GM18951 (cell line): ENCODE measurements around the gene MEIS3.

Experiments used
- POLR2A ChIP-seq: IDR thresholded peaks from 4 replicates; pipeline ENCODE4 v1.6.1; 2011; ENCODE audit warnings: mild to moderate bottlenecking; ENCODE audit not compliant: insufficient read length, insufficient read depth; ENCODE audit errors: extremely low read depth
- in situ Hi-C: fragments of 300-500 bp; cut with MboI; formaldehyde crosslinking; loops from one replicate; pipeline ENCODE4 v1.12.0; 2022; ENCODE audit warnings: low sequenced_read_pairs, mixed read lengths, inconsistent platforms; ENCODE audit not compliant: unreplicated experiment

Gene MEIS3

DNA sequence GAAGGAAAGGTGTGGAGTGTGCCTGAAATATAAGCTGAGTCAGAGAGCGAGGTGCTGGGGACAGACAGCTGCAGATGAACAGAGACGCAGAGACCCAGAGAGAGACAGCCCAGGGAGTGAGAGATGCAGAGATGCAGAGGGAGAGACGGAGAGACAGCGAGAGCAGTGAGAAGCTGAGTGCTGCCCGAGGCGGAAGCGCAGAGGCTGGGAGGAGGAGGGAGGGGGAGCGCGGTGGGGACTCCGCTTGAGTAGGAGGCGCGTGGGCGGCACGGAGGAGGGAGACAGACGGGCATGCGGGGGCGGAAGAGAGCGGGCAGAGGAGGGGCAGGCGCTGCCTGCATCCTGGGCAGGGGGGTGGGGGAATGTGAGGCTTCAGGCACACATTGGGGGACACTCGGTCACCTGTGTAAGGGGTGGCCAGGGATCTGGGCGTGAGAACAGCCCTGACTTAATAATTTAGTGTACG, 26.6 kb upstream of the MEIS3 start:
- in situ Hi-C loops: no loop called here
- TF ChIP-seq POLR2A: no peak

DNA sequence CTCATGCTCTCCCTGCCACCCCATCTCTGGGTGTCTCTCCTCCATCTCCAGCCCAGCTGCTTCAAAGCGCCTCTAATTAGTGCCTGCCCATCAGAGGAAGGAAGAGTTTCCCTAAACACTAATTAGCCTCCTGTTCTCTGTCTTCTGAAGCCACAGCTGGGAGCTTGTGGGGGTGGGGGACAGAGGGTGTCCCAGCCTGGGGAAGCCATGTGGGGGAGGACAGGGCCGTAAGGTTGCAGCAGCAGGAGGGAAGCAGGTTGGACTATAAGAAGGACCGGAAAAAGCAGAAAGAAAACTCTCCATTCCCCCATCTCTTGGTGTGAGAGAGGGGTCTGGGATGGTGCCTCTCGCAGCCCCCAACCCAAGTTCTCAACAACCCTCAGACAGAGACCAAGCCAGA, 26.2 kb upstream of the MEIS3 start:
- in situ Hi-C loops: no loop called here
- TF ChIP-seq POLR2A: no peak

DNA sequence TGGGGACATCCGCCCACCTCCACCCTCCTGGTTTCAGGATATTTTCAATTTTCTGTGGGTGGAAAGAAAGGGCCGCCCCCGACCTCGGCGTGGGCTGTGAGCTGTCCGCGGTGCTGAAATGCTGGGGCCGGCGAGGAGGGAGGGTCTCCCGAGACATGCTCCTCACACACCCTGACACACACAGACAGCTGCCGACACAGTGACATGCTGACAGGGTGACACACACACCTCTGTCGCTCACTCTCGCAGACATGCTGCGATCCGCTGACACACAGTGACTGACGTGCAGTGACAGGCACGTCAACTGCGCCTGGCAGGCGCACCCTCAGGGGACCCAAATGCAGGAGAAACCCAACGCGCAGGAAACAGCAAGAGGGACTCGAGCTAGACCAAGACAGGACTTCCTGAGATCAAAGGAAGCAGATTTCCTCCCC, 25.1 kb upstream of the MEIS3 start:
- in situ Hi-C loops: no loop called here

DNA sequence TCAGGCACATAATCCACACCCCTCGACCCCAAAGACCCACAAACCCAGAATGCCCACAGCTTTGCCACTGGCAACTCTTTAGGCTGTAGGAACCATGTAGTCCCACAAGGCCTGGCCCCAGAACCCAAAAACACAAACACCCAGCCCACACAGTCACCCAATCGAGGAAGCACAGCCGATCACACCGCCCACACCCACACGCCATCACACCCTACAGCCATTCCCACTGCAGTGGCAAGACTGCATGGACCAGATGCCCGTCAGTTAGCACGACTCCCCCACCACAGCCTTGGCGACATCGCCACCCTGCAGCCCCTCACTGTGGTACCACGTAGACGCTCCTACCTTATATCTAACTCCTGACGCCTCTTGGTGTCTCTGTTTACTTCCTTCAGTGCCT, 24.0 kb upstream of the MEIS3 start:
- TF ChIP-seq POLR2A: no peak
- in situ Hi-C loops: no loop called here

More for the DNA sequence above, 25.1 kb upstream of the MEIS3 start:
- TF ChIP-seq POLR2A: no peak

DNA sequence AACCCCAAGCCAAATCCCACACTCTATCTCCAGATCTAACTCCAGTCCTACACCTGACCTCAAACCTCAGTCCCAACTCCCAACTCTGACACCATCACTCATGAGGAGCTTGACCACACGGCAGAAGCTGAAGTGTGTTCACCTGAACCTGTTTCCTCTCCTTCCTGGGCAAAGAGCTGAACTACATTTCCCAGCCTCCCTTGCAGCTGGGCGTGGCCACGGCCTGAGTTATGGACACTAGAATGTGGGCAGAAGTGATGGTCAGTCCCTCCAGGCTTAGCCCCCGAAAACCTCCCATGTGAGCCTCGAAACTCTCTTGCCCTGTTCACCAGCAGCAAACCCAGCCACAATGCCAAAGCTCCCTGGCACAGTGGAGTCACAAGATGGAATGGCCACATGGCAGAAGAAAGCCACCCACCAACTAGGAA, 19.5 kb upstream of the MEIS3 start:
- no peak for TF ChIP-seq POLR2A
- in situ Hi-C loops: loop anchor here (5.0 kb wide), 1 partner anchor 268 kb away; no protein-coding TSS in a partner anchor

DNA sequence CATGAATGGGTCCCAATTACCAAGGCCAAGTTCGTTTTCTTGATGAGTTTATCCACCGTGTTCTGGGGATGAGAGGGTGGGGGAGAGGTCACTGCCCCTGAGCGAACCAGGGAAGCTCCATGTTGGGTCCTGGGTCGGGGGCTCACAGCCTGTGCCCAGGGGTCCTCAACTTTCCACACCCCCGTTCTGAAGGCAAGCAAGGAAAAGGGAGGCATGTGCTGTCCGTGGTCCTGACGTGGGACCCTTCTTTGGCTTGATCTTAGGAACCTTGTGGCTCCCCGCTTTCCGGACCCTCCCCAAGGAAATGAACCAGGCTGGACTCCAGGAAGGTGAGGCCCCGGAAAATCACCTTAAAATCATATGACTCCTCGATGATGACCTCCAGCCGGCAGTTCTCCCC, 18.2 kb upstream of the MEIS3 start:
- TF ChIP-seq POLR2A: no peak
- in situ Hi-C loops: loop anchor here (5.0 kb wide), 1 partner anchor 270 kb away; no protein-coding TSS in a partner anchor

DNA sequence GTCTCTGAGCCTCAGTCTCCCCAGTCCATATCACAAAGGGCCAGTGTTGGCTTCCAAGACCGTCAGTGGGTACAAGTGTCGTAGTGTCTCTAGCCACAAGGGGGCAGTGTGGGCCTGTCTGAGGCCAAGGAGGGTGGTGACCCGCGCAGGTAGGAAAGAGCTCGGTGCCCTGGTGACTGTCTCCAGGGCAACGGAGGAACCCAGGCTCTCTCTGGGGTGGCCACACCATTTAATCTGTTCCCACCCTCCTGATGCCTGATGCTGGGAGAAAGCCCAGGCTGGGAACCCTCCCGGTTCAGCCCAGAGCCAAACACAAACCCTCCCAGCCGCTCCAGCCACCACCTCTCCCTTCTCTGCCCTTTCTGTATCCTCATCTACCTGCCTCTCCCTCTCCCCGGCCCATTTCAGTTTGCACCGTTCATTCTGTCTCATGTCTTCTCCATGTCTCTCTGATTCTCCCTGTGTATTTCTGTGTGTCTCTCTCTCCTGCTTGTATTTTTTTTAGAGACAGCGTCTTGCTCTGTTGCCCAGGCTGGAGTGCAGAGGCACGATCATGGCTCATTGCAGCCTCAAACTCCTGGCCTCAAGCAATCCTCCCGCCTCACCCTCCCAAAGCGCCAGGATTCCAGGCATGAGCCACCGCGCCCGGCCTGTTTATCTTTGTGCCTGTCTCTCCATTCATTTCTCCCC, 17.5 kb upstream of the MEIS3 start:
- no peak for TF ChIP-seq POLR2A
- in situ Hi-C loops: loop anchor here (5.0 kb wide), 1 partner anchor 270 kb away; no protein-coding TSS in a partner anchor

DNA sequence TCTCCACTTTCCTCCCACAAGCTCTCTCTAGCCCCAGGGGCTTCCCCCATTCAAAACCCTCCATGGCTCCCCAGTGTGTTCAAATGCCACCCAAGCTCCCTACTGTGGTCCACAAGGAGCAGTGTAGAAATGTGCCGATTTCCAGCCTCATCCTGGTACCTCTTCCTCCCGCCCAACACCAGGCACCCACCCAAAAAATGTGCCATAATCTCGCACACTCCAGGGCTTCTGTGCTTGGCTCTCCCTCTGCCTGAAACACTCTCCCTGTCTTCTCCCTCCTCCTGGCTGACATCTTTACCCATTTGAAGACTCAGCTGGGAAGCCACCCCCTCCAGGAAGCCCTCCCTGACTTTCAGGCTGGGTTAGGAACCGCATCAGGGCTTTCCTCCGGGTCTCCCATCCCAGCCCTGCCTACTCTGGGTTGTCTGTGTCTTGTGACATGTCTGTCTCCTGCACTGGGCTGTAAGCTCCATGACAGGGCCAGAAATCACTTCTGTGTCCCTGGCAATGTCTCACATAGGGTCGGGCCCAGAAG, 16.6 kb upstream of the MEIS3 start:
- TF ChIP-seq POLR2A: no peak
- in situ Hi-C loops: loop anchor here (5.0 kb wide), 1 partner anchor 271 kb away; no protein-coding TSS in a partner anchor

DNA sequence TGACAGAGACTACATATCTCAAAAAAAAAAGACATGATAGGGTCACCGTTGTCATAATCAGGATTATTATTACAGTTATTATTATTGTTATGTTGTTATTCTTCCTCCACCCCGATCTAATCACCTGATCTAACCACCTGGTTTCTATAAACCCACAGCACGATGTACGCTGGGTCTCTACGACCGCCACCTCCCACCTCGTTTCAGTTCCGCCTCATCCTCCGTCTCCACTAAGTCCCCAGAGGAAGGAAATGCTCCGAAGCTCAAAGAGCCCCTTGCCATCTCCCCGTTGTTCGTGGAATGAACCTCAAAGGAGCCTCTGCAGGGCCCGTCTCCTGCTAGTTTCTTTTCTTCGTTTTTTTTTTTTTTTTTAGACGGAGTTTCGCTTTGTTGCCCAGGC, 15.9 kb upstream of the MEIS3 start:
- TF ChIP-seq POLR2A: no peak
- in situ Hi-C loops: loop anchor here (5.0 kb wide), 1 partner anchor 272 kb away; no protein-coding TSS in a partner anchor

DNA sequence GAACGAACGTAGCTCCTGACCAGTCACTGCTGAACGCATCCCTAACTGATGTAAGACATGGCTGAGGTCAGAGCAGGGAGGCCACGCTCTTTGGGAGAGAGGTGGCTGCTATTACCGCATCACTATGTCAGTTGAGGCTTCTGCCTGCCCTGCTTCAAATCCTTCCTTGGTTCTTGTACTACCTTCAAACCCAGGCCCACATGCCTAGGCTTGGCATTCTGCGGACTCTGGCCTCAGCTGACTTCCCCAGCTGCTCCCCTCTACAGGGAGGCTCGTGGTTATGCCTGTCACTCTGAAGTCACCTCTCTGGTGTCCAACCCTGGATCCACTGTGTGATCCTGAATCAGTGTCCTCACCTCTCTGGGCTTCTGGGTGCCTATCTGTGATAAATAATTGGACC, 14.8 kb upstream of the MEIS3 start:
- in situ Hi-C loops: no loop called here
- TF ChIP-seq POLR2A: no peak

DNA sequence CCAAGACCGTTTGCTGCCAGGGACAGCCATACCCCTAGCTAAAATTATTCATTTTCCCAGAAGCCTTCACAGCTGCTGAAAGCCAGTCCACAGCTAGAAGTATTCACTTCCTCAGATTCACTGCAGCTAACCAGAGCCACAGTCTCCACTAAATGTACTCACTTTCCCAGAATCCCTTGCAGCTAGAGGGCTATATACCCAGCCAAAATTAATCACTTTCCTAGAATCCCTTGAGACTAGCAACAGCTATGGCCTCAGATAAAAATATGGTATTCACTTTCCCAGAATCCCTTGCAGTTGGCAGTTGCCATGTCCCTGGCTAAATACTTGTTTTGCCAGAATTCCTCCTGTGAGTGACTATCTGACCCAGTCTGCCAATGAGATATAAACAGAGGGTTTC, 13.8 kb upstream of the MEIS3 start:
- in situ Hi-C loops: no loop called here
- TF ChIP-seq POLR2A: no peak

DNA sequence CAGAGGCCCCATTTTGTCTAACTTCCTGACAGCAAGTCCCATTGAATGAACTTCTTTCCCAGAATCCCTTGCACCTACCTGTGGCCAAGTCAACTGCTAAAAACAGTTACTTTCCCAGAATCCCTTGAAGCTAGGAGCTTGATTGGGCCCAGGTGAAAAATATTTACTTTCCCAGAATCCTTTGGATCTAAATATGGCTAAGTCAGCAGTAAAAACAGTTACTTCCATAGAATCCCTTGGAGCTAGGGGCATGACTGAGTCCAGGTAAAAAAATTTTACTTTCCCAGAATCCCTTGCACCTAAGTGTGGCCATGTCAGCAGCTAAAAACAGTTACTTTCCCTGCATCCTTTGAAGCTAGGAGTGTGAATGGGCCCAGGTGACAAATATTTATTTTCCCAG, 13.2 kb upstream of the MEIS3 start:
- TF ChIP-seq POLR2A: no peak
- in situ Hi-C loops: no loop called here

DNA sequence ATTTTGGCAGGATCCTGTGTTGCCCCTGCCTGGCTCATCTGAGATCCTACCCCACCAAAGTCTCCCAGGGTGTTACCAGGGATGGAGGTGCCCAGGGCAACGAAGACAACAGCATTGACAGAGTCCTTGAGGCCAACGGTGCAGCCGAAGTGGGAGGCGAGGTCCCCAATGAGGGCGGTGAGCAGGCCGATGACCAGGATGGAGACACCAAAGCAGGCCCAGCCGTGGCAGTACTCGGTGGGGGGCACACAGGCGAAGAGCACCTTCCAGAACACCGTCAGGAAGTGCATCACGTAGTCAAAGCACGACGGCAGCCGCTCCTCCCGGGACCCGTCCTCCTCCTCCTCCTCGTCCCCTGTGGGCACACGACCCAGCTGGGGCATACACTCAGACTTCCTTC, 12.8 kb upstream of the MEIS3 start:
- no peak for TF ChIP-seq POLR2A
- in situ Hi-C loops: no loop called here
